Measurements from ENCODE around the gene MTHFD2L.
A peak's percentile ranks its signal among the peaks of the same experiment; 100 is the strongest.
"Not testable (repeated sequence)": the region's sequence is repeated elsewhere in the genome, so short reads cannot be mapped to it uniquely, and the experiment has no call there.

The MTHFD2L gene

GRCh38 chr4:74190919-74191397, 33.0 kb downstream of the MTHFD2L start:
- DNase-seq, result no peak

- no peak for DNase-seq
These were observed 39.2 kb downstream of the MTHFD2L start for GRCh38 chr4:74197080-74197479.

DNA sequence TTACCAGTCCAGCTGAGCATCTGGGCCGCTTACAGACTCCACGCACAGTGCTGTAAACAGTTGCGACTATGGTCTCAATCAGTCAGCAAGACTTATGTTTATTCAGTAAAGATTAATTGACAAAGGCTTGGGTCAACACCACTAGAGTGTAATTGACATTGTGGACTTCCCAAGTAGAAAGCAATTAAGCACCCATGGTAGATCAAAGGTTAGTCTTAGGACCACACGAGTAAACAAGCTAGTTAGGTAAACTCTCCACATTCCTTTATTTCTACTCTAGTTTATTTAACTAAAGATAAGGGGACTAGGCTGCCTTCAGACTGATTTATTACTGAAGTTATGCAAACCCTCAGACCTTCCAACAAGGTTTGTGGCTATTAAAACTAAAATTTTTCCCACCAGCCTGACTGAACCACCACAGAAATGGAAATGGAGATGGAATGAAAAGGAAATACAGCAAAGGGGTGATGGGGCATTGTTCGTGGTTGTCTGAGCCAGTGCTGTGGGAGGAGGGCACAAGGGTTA, 44.2 kb downstream of the MTHFD2L start:
- DNase-seq, result no peak

DNA sequence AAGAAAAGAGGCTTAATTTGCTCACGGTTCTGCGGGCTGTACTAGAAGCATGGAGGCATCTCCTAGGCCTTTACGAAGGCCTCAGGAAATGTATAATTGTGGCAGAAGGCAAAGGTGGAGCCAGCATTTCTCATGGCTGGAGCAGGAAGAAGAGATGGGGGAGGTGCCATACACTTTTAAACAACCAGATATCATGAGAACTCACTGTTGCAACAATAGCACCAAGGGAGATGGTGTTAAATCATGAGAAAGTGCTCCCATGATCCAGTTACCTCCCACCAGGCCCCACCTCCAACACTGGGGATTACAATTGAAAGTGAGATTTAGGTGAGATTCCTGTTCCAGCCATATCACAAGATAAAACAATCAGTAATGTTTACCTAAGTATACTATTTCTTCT, 45.5 kb downstream of the MTHFD2L start:
- no peak for DNase-seq

GRCh38 chr4:74205046-74205445, 47.1 kb downstream of the MTHFD2L start:
- no peak for DNase-seq

- no peak for DNase-seq
These were observed 47.6 kb downstream of the MTHFD2L start for GRCh38 chr4:74205559-74205958.

GRCh38 chr4:74206088-74206825, 48.3 kb downstream of the MTHFD2L start:
- no peak for DNase-seq

- not testable (repeated sequence) for DNase-seq
These were observed 56.7 kb downstream of the MTHFD2L start for GRCh38 chr4:74214457-74215159.

DNA sequence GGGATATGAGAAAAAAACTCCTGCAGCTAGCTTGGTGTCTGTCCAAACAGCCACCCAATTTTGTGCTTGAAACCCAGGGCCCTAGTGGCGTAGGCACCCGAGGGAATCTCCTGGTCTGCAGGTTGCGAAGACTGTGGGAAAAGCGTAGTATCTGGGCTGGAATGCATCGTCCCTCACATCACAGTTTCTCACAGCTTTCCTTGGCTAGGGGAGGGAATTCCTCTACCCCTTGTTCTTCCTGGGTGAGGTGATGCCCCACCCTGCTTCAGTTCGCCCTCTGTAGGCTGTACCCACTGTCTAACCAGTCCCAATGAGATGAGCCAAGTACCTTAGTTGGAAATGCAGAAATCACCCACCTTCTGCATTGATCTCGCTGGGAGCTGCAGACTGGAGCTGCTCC, 57.3 kb downstream of the MTHFD2L start:
- DNase-seq, result not testable (repeated sequence)

DNA sequence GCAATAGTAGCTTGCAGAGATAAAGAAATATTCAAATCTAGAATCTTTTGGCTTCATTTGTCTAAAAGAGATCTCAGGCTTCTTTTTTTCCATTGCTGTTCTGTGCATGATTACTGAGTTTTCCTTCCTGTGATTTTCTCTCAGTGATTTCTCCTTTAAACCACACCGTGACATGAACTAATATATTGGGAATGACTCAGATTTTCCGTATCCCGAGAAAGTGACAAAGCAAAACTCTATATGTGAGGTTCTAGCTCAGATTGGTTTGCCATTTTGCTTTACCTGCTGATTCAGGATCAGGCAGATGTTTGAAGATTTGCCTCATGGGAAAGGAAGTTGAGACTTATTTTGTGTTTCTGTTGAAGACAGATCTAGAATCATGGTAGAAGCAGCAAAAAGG, 59.4 kb downstream of the MTHFD2L start:
- DNase-seq, result no peak

DNA sequence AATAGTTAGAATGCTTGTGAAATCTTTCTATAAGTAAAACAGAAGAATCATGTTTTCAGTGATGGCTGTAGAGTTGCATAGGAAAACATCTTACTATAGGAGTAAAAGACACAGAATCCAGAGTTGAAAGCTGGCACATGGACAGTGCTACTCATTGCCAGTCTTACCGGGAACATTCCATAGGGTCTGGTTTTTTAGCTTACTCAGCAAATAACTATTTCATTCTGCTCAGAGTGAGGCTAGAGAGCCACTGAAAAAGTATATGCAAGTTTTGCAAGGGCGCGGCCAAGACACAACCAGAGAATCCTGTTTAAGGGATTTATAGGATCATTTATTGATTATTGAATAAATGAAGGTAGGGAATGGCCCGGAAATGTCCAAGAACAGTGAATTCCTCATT, 60.3 kb downstream of the MTHFD2L start:
- no peak for DNase-seq

DNA sequence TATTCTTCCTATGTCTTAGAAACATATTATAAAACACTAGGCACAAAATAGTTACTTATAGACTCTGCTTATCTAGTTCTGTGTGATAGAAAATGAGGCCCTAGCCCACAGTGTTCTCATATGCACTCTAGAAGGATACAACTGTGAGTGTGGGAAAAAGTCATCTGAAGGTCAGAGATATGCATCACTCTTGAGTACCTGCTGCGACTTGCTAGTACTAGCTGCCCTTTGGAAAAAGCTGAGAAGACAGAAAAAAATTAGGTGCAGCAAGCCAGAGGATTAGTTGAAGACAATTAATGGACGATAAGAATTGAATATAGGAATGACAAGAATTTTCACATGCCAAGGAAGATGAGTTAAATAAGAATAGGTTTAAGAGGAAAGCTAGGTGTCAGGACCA, 61.3 kb downstream of the MTHFD2L start:
- DNase-seq, result no peak

GRCh38 chr4:74223098-74223497, 65.2 kb downstream of the MTHFD2L start:
- no peak for DNase-seq

DNA sequence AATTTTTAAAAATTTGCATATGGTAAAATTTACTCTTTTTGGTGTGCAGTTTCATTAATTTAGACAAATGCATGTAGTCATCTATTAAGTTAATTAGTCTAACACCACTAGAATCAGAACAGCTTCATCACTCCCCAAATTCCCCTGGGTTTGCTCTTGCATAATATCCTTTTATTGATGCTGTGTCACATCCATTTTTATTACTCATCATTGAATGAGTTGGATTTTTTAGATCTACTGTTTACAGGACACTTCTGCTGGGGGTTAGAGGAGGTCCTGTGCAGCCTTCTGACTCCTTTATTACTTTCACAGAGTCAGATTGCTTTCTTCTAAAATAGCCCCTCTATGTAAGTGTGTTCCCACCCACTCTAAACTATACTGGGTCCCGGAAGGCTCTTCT, 65.9 kb downstream of the MTHFD2L start:
- DNase-seq, result no peak

- DNase-seq, result peak; percentile 69 to 73
These were observed 71.0 kb downstream of the MTHFD2L start for GRCh38 chr4:74228691-74229640.

GRCh38 chr4:74230902-74231499, 73.1 kb downstream of the MTHFD2L start:
- peak; percentile 6 to 65 for DNase-seq

DNA sequence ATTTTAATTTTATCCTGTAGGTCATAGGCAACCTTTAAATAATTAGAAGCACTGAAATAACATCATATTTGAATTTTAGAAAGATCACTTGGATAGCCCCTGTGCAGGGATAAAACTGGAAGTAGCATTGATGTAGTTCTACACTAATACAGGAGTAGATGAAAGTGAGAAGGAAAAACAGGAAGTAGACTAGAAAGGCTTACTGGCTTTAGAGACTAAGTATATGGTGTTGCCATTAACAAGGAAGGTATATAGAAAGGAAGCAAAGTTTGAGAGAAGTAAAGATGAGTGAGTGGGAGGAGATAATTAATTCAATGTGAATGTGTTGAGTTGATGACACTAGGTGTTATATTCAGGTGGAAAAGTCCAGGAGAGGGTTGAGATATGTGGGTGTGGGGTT, 77.2 kb downstream of the MTHFD2L start:
- DNase-seq, result no peak

DNA sequence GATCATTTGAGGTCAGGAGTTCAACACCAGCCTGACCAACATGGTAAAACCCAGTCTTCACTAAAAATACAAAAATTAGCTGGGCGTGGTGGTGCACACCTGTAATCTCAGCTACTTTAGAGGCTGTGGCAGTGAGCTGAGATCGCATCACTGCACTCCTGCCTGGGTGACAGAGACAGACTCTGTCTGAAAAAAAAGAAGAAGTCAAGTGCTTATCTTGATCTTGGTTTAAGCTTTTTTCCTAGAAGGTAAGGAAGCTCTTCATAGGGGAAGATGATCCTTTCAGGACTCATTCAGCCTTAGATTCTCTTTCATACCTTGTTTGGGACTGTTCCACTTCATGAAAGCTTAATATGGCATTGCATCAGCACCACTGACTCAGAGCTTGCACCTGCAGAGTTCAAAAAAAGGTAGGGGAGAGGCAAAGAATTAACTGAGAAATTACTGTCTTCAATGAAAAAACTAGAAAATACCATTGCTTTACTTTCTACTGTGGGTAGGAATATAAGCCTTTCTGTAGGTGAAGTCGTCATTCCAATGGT, 79.6 kb downstream of the MTHFD2L start:
- no peak for DNase-seq

GRCh38 chr4:74244049-74244448, 86.1 kb downstream of the MTHFD2L start:
- DNase-seq, result no peak

DNA sequence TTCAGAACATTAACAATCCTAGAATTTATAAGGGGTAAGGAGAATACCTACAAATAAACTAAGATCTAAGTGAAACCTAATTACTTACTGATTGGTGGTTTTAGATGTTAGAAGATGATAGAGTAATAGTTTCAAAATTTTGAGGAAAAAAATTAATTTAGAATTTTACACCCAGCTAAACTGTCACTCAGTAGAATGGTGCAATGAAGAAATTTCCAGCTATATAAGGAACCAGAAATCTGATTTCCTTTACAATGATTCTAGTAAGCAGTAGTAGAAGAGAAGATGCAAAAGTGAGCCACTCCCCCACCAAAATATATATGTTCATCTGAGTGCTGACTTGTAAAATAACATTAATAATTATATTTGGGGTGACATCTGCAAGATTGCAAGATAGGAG, 95.0 kb downstream of the MTHFD2L start:
- no peak for DNase-seq

GRCh38 chr4:74254386-74254785, 96.5 kb downstream of the MTHFD2L start:
- DNase-seq, result no peak

- DNase-seq, result no peak
These were observed 97.2 kb downstream of the MTHFD2L start for GRCh38 chr4:74255096-74255495.
